ENCODE measurements around the gene ETS1.

ETS1 gene

DNA sequence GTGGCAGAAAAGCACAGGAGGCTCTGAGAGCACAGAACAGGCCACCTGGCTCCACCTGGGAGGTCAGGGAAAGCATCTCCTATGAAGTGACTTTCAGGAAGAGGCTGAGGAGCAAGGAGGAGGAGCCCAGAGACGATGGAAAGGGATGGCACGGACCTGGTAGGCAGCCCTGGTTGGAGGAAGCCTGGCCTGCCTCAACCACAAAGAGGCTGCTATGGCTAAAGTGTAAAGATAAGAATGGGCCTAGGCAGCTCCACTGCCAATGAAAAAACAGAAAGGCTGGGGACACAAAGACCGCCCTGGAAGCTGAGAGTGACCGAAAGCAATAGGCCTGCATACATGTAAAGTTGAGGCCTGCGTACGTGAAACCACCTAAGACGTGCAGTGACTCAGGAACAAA, 31.2 kb upstream of the ETS1 start:
- TF ChIP-seq, protein P1, sequence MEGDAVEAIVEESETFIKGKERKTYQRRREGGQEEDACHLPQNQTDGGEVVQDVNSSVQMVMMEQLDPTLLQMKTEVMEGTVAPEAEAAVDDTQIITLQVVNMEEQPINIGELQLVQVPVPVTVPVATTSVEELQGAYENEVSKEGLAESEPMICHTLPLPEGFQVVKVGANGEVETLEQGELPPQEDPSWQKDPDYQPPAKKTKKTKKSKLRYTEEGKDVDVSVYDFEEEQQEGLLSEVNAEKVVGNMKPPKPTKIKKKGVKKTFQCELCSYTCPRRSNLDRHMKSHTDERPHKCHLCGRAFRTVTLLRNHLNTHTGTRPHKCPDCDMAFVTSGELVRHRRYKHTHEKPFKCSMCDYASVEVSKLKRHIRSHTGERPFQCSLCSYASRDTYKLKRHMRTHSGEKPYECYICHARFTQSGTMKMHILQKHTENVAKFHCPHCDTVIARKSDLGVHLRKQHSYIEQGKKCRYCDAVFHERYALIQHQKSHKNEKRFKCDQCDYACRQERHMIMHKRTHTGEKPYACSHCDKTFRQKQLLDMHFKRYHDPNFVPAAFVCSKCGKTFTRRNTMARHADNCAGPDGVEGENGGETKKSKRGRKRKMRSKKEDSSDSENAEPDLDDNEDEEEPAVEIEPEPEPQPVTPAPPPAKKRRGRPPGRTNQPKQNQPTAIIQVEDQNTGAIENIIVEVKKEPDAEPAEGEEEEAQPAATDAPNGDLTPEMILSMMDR (IDR thresholded peaks at IDR 0.05; ENCODE audit: low read length, missing control alignments) = no peak
- H3K4me3 ChIP-seq (replicated peaks; ENCODE audit: low read depth, low read length) = no peak overlapping the region
- DNase-seq (ENCODE audit: low read depth) = no peak

DNA sequence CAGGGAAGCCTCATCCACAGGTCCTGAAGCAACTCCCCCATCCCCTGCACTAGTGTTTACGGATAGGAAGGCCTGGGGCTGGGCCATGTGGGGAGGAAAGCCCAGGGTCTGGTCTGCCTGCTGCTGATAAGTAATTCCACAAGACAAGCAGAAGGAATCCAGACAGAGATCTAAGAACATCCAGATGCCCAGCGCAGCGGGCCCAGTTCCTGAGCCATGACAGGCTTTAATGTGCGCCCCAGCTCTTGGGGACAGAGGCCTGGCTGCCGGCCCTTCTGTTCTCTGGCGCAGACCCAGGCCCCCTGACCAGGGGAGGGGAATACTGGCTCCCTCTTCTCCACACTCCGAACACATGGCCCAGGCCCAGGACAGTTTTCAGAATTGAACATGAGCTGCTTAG, 28.8 kb upstream of the ETS1 start:
- no peak overlapping the region for H3K4me3 ChIP-seq (replicated peaks; ENCODE audit: low read depth, low read length)
- DNase-seq (ENCODE audit: low read depth) = no peak
- TF ChIP-seq, protein P1 (IDR thresholded peaks at IDR 0.05; ENCODE audit: low read length, missing control alignments) = no peak

DNA sequence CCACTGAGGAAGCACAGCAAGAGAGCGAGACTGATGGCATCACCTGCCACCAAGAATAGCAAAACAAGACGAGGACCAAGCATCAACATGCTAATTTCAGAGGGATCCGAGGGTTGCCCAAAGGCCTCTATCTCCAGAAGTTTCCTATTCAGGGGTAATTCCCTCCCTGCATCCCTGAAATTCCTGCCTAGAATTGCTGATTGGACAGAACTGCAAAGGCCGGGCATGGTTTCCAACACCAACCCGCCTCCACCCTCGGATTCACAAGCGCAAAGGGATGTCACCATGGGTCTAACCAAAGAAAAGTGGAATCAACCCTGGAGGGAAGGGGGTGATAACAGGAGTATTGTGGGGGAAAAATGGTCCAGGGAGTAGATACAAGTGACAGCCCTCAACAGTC, 28.3 kb upstream of the ETS1 start:
- TF ChIP-seq, protein P1 (IDR thresholded peaks at IDR 0.05; ENCODE audit: low read length, missing control alignments) = no peak
- no peak overlapping the region for H3K4me3 ChIP-seq (replicated peaks; ENCODE audit: low read depth, low read length)
- DNase-seq (ENCODE audit: low read depth) = no peak

DNA sequence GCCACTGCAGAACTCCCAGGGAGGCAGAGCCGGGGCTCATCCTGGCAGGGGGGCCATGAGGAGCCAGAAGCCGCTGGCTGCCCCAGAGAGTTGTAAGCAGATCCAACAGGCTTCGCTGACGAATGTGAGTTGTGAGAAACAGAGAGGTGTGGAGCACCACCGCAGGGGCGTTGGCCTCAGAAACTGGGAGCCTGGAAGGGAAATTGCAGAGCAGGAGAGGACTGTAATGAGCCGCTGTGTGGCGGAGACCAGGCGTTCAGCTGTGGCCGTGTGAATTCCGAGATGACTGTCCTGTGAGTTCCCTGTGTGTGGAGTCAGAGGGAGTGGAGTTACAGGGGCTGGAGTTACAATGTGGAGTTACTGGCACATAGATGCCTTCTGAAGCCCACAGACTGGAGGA, 27.7 kb upstream of the ETS1 start:
- TF ChIP-seq, protein P1 (IDR thresholded peaks at IDR 0.05; ENCODE audit: low read length, missing control alignments) = no peak
- H3K4me3 ChIP-seq (replicated peaks; ENCODE audit: low read depth, low read length) = no peak overlapping the region
- DNase-seq (ENCODE audit: low read depth) = no peak

DNA sequence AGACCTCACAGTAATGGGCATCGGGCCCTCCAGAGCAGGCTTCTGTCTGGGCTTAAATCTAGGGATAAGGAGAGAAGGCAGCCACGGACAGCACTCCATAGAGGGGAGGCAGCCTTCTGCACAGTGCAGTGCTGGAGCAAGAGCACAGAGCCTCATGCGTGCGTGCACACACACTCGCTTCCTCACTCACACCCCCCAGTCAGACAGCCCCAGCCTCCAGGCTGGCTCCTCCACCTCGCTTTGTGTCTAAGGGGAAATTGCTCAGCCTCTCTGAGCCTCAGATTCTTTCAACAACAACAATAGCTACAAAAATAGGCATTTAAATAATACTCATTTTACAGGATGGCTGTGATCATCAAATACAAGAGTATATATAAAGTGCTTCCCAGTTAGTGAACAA, 26.7 kb upstream of the ETS1 start:
- TF ChIP-seq, protein P1 (IDR thresholded peaks at IDR 0.05; ENCODE audit: low read length, missing control alignments) = no peak
- no peak for DNase-seq (ENCODE audit: low read depth)
- H3K4me3 ChIP-seq (replicated peaks; ENCODE audit: low read depth, low read length) = no peak overlapping the region

DNA sequence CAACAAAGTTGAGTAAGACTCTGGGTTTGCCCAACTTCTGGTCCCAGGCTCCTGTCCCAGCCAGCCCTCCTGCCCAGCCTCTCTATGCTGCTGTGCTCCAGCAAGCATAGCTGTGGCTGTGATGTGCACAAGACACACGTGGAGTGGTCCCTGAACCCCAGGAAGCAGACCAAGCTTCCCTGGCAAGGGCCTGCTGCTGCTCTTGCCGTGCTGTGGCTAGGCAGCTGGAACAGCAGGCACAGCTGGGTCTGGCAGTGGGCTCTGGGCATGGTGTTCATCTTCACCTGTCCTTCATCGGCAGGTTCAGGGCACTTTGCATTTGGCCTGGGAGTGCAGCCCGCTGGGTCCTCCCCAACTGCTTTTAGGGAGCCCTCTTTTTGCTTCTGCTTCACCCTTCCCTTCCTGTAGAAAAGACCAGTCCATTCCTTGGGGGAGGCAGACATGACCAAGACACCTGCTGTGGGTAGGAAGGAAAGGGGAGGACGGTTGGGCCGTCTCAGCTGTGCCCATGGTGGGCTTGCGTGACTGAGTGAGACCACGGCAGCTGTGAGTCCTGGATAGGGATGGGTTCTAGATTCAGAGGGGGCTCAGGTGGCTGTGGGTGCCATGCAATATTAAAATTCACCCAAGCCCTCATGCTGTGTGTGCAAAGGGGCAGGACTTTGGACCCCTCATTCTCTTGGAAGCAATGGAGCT, 26.1 kb upstream of the ETS1 start:
- TF ChIP-seq, protein P1 (IDR thresholded peaks at IDR 0.05; ENCODE audit: low read length, missing control alignments) = no peak
- no peak overlapping the region for H3K4me3 ChIP-seq (replicated peaks; ENCODE audit: low read depth, low read length)
- DNase-seq (ENCODE audit: low read depth) = no peak

Data from fibroblast of pulmonary artery (primary cell).